Vagina (tissue), 2 donors: Measurements from ENCODE around the gene CMSS1. TPM values are rescaled to one million over a fixed set of nuclear protein-coding genes. Genes with fewer than 3 reads are reported as not detected.

Experiments
- DNase-seq, 2 donors: peaks; one replicate each; pipeline ENCODE4 v3.0.0-alpha.2; 2017; ENCODE audit errors: extremely low spot score in 2 of 2
- H3K27ac ChIP-seq: fragments of 200-600 bp; sonication (generic); one replicate; pipeline ENCODE4 v1.5.1; 2019
- H3K27me3 ChIP-seq: fragments of 200-600 bp; sonication (generic); one replicate; pipeline ENCODE4 v1.5.1; 2019
- H3K36me3 ChIP-seq, 2 donors: fragments of 200-600 bp; sonication (generic); one replicate each; pipeline ENCODE4 v1.5.1; 2017 to 2019
- H3K4me1 ChIP-seq: fragments of 200-600 bp; sonication (generic); one replicate; pipeline ENCODE4 v1.5.1; 2019
- H3K4me3 ChIP-seq, 2 donors: fragments of 200-600 bp; sonication (generic); 1 replicate in 1 of 2; 2 replicates in 1 of 2; pipeline ENCODE4 v1.5.1; 2016 to 2019
- H3K9me3 ChIP-seq: fragments of 200-600 bp; sonication (generic); one replicate; pipeline ENCODE4 v1.5.1; 2019
- POLR2A ChIP-seq, 2 donors: fragments of 450-650 bp; IDR thresholded peaks; one replicate each; pipeline ENCODE4 v1.6.1; 2017; ENCODE audit warnings: antibody characterized with exemption in 2 of 2, mild to moderate bottlenecking in 2 of 2, moderate library complexity in 2 of 2
- POLR2AphosphoS5 ChIP-seq, 2 donors: sonication (generic); formaldehyde crosslinking; IDR thresholded peaks; one replicate each; pipeline ENCODE4 v1.9.0; 2017; ENCODE audit warnings: antibody characterized with exemption in 2 of 2, mild to moderate bottlenecking in 2 of 2, low read depth in 1 of 2; ENCODE audit not compliant: insufficient read depth in 1 of 2
- intact Hi-C: fragments of 100-400 bp; cut with DNase I; formaldehyde crosslinking; loops from one replicate; pipeline ENCODE4 v1.15.1; 2023
- total RNA-seq: library from RNA; depleted of rRNA; stranded (reverse); fragments of >200 nt; gene quantifications from one replicate; pipeline ENCODE4 v1.2.3, GENCODE V29; 2016
- TF ChIP-seq, protein P1 (sequence below), 3 experiments: fragments of 450-650 bp in 2 of 3; fragments of 200-600 bp in 1 of 3; sonication (generic) in 1 of 3; IDR thresholded peaks; one replicate each; pipeline ENCODE4 v1.5.1; 2017 to 2019; ENCODE audit warnings: antibody characterized with exemption in 3 of 3, mild to moderate bottlenecking in 2 of 3, moderate library complexity in 2 of 3

Gene CMSS1
- total RNA-seq, 1 donor from 2014 or later, result 21.4 TPM

GRCh38 chr3:99848433-99848832, 30.8 kb downstream of the CMSS1 start:
- H3K9me3 ChIP-seq, result no peaks in the 10 kb centered on the region
- no peaks in the 10 kb centered on the region for H3K27me3 ChIP-seq
- no peak overlapping the region for H3K27ac ChIP-seq
- H3K4me3 ChIP-seq, result no peak overlapping the region
- H3K4me1 ChIP-seq, result peaks cover 27% of the 10 kb centered on the region
- intact Hi-C loops, result loop anchor here (10.0 kb wide), 1 partner anchor 306 kb away; no protein-coding TSS in a partner anchor
- H3K36me3 ChIP-seq, result no peaks in the 10 kb centered on the region
- DNase-seq, result no peak
- TF ChIP-seq, protein P1, sequence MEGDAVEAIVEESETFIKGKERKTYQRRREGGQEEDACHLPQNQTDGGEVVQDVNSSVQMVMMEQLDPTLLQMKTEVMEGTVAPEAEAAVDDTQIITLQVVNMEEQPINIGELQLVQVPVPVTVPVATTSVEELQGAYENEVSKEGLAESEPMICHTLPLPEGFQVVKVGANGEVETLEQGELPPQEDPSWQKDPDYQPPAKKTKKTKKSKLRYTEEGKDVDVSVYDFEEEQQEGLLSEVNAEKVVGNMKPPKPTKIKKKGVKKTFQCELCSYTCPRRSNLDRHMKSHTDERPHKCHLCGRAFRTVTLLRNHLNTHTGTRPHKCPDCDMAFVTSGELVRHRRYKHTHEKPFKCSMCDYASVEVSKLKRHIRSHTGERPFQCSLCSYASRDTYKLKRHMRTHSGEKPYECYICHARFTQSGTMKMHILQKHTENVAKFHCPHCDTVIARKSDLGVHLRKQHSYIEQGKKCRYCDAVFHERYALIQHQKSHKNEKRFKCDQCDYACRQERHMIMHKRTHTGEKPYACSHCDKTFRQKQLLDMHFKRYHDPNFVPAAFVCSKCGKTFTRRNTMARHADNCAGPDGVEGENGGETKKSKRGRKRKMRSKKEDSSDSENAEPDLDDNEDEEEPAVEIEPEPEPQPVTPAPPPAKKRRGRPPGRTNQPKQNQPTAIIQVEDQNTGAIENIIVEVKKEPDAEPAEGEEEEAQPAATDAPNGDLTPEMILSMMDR (IDR thresholded peaks at IDR 0.05), result no peak
- TF ChIP-seq POLR2AphosphoS5 (IDR thresholded peaks at IDR 0.05; ENCODE audit: insufficient read depth in 1 of 2, low read depth in 1 of 2), result no peak
- TF ChIP-seq POLR2A (IDR thresholded peaks at IDR 0.05), result no peak

DNA sequence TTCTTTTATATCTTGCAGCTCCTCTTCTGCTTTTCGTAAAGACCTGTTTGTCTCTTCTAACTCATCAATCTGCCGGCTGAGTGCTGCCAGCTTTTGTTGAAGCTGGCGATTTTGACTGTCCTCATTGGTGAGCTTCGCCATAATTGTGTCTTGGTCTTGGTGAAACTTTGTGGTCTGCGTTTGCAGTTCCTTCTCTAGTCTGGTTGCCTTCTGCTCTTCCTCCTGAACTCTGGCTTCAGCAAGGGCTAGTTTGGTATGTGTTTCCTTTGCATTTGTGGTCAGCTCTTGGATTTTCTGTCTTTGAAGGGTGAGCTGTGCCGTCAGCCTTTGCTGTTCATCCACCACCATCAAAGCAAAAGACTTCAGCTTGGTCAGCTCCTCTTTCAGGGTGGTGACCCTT, 32.9 kb downstream of the CMSS1 start:
- Histone ChIP-seq H3K4me3 (no peak overlapping the region), H3K9me3 (no peaks in the 10 kb centered on the region), H3K4me1 (peaks cover 7% of the 10 kb centered on the region), H3K36me3 (no peaks in the 10 kb centered on the region), H3K27me3 (no peaks in the 10 kb centered on the region), H3K27ac (no peak overlapping the region)
- no peak for TF ChIP-seq POLR2AphosphoS5 (IDR thresholded peaks at IDR 0.05; ENCODE audit: insufficient read depth in 1 of 2, low read depth in 1 of 2)
- no peak for TF ChIP-seq POLR2A (IDR thresholded peaks at IDR 0.05)
- TF ChIP-seq, protein P1 (IDR thresholded peaks at IDR 0.05), result no peak
- intact Hi-C loops, result no loop called here
- no peak for DNase-seq

- DNase-seq, result no peak
- H3K27me3 ChIP-seq, result no peaks in the 10 kb centered on the region
- no peaks in the 10 kb centered on the region for H3K36me3 ChIP-seq
- H3K4me3 ChIP-seq, result no peak overlapping the region
- intact Hi-C loops, result no loop called here
- no peak overlapping the region for H3K27ac ChIP-seq
- TF ChIP-seq, protein P1 (IDR thresholded peaks at IDR 0.05), result no peak
- TF ChIP-seq POLR2A (IDR thresholded peaks at IDR 0.05), result no peak
- no peak for TF ChIP-seq POLR2AphosphoS5 (IDR thresholded peaks at IDR 0.05; ENCODE audit: insufficient read depth in 1 of 2, low read depth in 1 of 2)
- no peaks in the 10 kb centered on the region for H3K9me3 ChIP-seq
- peaks cover 8% of the 10 kb centered on the region for H3K4me1 ChIP-seq
Measured at GRCh38 chr3:99851955-99852354, 34.3 kb downstream of the CMSS1 start.

- DNase-seq, result no peak
- Histone ChIP-seq H3K9me3 (no peaks in the 10 kb centered on the region), H3K4me1 (peaks cover 8% of the 10 kb centered on the region), H3K27ac (no peak overlapping the region), H3K4me3 (no peak overlapping the region), H3K36me3 (no peaks in the 10 kb centered on the region), H3K27me3 (no peaks in the 10 kb centered on the region)
- TF ChIP-seq, protein P1 (IDR thresholded peaks at IDR 0.05), result no peak
- TF ChIP-seq POLR2AphosphoS5 (IDR thresholded peaks at IDR 0.05; ENCODE audit: insufficient read depth in 1 of 2, low read depth in 1 of 2), result no peak
- no peak for TF ChIP-seq POLR2A (IDR thresholded peaks at IDR 0.05)
- intact Hi-C loops, result no loop called here
Measured at GRCh38 chr3:99852851-99853250, 35.2 kb downstream of the CMSS1 start.

- intact Hi-C loops, result no loop called here
- Histone ChIP-seq H3K36me3 (no peaks in the 10 kb centered on the region), H3K4me3 (no peak overlapping the region), H3K27me3 (no peaks in the 10 kb centered on the region), H3K9me3 (no peaks in the 10 kb centered on the region), H3K27ac (no peak overlapping the region), H3K4me1 (peaks cover 20% of the 10 kb centered on the region)
- TF ChIP-seq POLR2A (IDR thresholded peaks at IDR 0.05), result no peak
- no peak for TF ChIP-seq POLR2AphosphoS5 (IDR thresholded peaks at IDR 0.05; ENCODE audit: insufficient read depth in 1 of 2, low read depth in 1 of 2)
- TF ChIP-seq, protein P1 (IDR thresholded peaks at IDR 0.05), result no peak
- no peak for DNase-seq
Measured at GRCh38 chr3:99854756-99855298, 37.2 kb downstream of the CMSS1 start.
